Activated B cell treated with CpG ODN at 0.5 μM for 24 hours (primary cell): ENCODE results near the gene IZUMO4. TPM values are rescaled to one million over a fixed set of nuclear protein-coding genes. Genes with fewer than 3 reads are reported as not detected.
"Not testable (repeated sequence)": the region's sequence is repeated elsewhere in the genome, so short reads cannot be mapped to it uniquely, and the experiment has no call there.

Source experiments
- ATAC-seq: fragments of 200-7000 bp; cut with Tn5 transposase; one replicate; pipeline ENCODE4 v1.10.0; 2021; ENCODE audit warnings: low read depth, mild to moderate bottlenecking, moderate library complexity
- CTCF ChIA-PET: fragments of 350-600 bp; sonication (Branson Sonifier 250); formaldehyde crosslinking; loops from one replicate; lab custom pipeline; 2021; ENCODE audit warnings: antibody characterized with exemption; lab: Charles Lee
- POLR2A ChIA-PET: fragments of 350-600 bp; sonication (Branson Sonifier 250); formaldehyde crosslinking; loops from one replicate; lab custom pipeline; 2021; ENCODE audit warnings: antibody characterized with exemption; lab: Charles Lee
- DNase-seq: peaks from one replicate; pipeline ENCODE4 v3.0.0; 2022
- H3K27ac Mint-ChIP-seq: one replicate; pipeline ENCODE4 v1.8.0; 2020; ENCODE audit warnings: mixed read lengths
- H3K27me3 Mint-ChIP-seq: one replicate; pipeline ENCODE4 v1.8.0; 2021; ENCODE audit warnings: mixed read lengths
- H3K36me3 Mint-ChIP-seq: one replicate; pipeline ENCODE4 v1.8.0; 2021; ENCODE audit warnings: low read depth, mixed read lengths
- H3K4me1 Mint-ChIP-seq: one replicate; pipeline ENCODE4 v1.8.0; 2021; ENCODE audit warnings: mixed read lengths
- H3K4me3 Mint-ChIP-seq: one replicate; pipeline ENCODE4 v1.8.0; 2020; ENCODE audit warnings: mild to moderate bottlenecking, mixed read lengths
- H3K9me3 Mint-ChIP-seq: one replicate; pipeline ENCODE4 v1.8.0; 2020; ENCODE audit warnings: mixed read lengths
- intact Hi-C: fragments of 100-400 bp; cut with micrococcal nuclease; formaldehyde crosslinking; loops from one replicate; pipeline ENCODE4 v1.15.1; 2024
- total RNA-seq: library from RNA; stranded (reverse); gene quantifications from 2 replicates; pipeline ENCODE4 v1.2.3, GENCODE V29; 2022
- TF ChIP-seq, protein P1 (sequence below): fragments of 200-600 bp; IDR thresholded peaks from one replicate; pipeline ENCODE4 v1.8.0; 2022; ENCODE audit warnings: antibody characterized with exemption, mild to moderate bottlenecking

The IZUMO4 gene
- total RNA-seq, 1 donor from 2014 or later: 78.6 TPM

GRCh38 chr19:2087621-2088100 lies 9.1 kb upstream of the IZUMO4 start:
- ChIA-PET POLR2A (interaction anchor here (0.6 to 59.1 kb wide), 21 partner anchors 5 to 1724 kb away, joined by 3 to 2723 read pairs (median 4); partner anchors contain the start of genes AP3D1, GADD45B, IZUMO4 and MKNK2), CTCF (interaction anchor here (1.0 to 4.2 kb wide), 9 partner anchors 8 to 212 kb away, joined by 3 to 25 read pairs (median 4); partner anchors contain the start of gene MOB3A)
- DNase-seq (peak; percentile 73), ATAC-seq (peak; percentile 15)
- Mint-ChIP-seq H3K36me3 (peaks cover 44% of the 10 kb centered on the region), H3K4me1 (peaks cover 87% of the 10 kb centered on the region), H3K27me3 (no peaks in the 10 kb centered on the region), H3K27ac (peak overlapping the region; percentile 99), H3K9me3 (no peaks in the 10 kb centered on the region), H3K4me3 (peak overlapping the region; percentile 72)
- TF ChIP-seq, protein P1, sequence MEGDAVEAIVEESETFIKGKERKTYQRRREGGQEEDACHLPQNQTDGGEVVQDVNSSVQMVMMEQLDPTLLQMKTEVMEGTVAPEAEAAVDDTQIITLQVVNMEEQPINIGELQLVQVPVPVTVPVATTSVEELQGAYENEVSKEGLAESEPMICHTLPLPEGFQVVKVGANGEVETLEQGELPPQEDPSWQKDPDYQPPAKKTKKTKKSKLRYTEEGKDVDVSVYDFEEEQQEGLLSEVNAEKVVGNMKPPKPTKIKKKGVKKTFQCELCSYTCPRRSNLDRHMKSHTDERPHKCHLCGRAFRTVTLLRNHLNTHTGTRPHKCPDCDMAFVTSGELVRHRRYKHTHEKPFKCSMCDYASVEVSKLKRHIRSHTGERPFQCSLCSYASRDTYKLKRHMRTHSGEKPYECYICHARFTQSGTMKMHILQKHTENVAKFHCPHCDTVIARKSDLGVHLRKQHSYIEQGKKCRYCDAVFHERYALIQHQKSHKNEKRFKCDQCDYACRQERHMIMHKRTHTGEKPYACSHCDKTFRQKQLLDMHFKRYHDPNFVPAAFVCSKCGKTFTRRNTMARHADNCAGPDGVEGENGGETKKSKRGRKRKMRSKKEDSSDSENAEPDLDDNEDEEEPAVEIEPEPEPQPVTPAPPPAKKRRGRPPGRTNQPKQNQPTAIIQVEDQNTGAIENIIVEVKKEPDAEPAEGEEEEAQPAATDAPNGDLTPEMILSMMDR: no peak
- intact Hi-C loops: loop anchor here (1.0 to 10.0 kb wide), 5 partner anchors 9 to 1097 kb away; partner anchors contain the start of genes IZUMO4, KLF16, MOB3A and NCLN

DNA sequence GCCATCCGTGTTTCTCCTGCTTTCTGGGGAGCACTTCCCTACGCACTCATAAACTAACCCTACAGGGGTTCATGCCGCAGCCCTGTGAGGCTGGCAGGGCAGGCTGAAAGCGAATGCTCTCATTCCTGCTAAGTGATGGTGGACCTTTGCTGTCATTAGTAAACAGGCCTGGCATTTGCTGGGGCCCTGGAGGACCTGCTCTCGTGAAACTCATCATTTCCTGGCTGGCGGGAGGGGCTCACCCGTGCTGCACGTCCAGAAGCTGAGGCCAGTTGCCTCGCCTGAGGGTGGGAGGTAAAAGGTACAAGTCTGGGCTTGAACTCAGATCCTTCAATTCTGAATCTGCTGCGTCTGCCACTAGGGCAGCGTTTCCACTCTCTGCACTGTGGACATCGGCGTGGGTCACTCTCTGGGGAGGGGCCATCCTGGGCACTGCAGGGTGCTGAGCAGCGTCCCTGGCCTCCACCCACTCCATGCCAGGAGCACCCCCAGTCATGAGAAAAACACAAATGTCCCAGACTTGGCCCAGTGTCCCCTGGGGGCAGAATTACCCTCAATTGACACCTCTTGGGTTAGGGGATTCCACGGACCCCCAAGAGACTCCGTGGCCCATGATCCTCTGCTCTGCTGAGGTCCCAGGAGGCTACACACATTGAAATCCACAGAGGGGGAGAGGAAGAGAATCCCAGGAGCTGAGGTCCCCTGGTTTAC lies 7.6 kb upstream of the IZUMO4 start:
- POLR2A ChIA-PET: interaction anchor here (0.6 to 36.0 kb wide), 9 partner anchors 30 to 538 kb away, joined by 3 to 2723 read pairs (median 4); partner anchors contain the start of genes AP3D1, BTBD2 and MKNK2

GRCh38 chr19:2089727-2090053 lies 7.0 kb upstream of the IZUMO4 start:
- DNase-seq (no peak), ATAC-seq (peak; percentile 7)
- H3K4me3 Mint-ChIP-seq: peak overlapping the region; percentile 73
- intact Hi-C loops: loop anchor here (1.0 to 10.0 kb wide), 9 partner anchors 28 to 1095 kb away; partner anchors contain the start of genes KLF16 and NCLN
- H3K36me3 Mint-ChIP-seq: peaks cover 43% of the 10 kb centered on the region
- no peaks in the 10 kb centered on the region for H3K27me3 Mint-ChIP-seq
- ChIA-PET CTCF (interaction anchor here (0.6 to 4.2 kb wide), 4 partner anchors 20 to 532 kb away, joined by 3 to 25 read pairs (median 9); no protein-coding TSS in a partner anchor), POLR2A (interaction anchor here (0.7 to 36.0 kb wide), 14 partner anchors 31 to 696 kb away, joined by 3 to 2723 read pairs (median 4); partner anchors contain the start of genes AP3D1, BTBD2, MKNK2 and THOP1)
- H3K27ac Mint-ChIP-seq: peak overlapping the region; percentile 99
- TF ChIP-seq, protein P1: no peak
- H3K4me1 Mint-ChIP-seq: peaks cover 91% of the 10 kb centered on the region
- no peaks in the 10 kb centered on the region for H3K9me3 Mint-ChIP-seq

More for the DNA sequence above, 7.6 kb upstream of the IZUMO4 start:
- DNase-seq (peak; percentile 75), ATAC-seq (peak; percentile 22)
- Mint-ChIP-seq H3K27me3 (no peaks in the 10 kb centered on the region), H3K9me3 (no peaks in the 10 kb centered on the region), H3K4me1 (peaks cover 86% of the 10 kb centered on the region), H3K4me3 (peak overlapping the region; percentile 73), H3K36me3 (peaks cover 42% of the 10 kb centered on the region), H3K27ac (peak overlapping the region; percentile 99)
- CTCF ChIA-PET: interaction anchor here (0.6 to 4.2 kb wide), 4 partner anchors 19 to 533 kb away, joined by 3 to 25 read pairs (median 9); no protein-coding TSS in a partner anchor
- TF ChIP-seq, protein P1: no peak
- intact Hi-C loops: loop anchor here (5.0 to 10.0 kb wide), 4 partner anchors 78 to 1096 kb away; partner anchors contain the start of genes KLF16 and NCLN

DNA sequence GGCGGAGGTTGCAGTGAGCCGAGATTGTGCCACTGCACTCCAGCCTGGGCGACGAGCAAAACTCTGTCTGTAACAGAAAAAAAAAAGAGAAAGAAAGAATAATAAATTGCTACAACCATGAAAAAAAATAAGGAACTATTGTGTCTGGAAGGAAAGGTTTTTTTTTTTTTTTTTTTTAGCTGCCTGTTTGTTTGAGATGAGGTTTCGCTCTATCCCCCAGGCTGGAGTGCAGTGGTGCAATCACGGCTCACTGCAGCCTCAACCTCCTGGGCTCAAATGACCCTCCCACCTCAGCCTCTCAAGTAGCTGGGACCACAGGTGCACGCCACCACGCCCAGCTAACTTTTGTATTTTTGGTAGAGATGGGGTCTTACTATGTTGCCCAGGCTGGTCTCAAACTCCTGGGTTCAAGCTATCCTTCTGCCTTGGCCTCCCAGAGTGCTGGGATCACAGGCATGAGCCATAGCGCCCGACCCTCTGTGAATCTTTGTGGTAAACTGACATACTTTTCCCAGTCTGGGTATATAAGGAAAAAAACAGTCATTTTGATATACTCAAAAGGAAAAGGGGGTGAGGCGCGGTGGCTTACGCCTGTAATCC lies 4.7 kb upstream of the IZUMO4 start:
- H3K4me1 Mint-ChIP-seq: peaks cover 75% of the 10 kb centered on the region
- intact Hi-C loops: loop anchor here (10.0 kb wide), 1 partner anchor 223 kb away; no protein-coding TSS in a partner anchor
- CTCF ChIA-PET: interaction anchor here (1.1 to 1.3 kb wide), 3 partner anchors 23 to 266 kb away, joined by 3 to 4 read pairs (median 4); no protein-coding TSS in a partner anchor
- not testable (repeated sequence) for ATAC-seq, H3K27me3 Mint-ChIP-seq, DNase-seq, H3K9me3 Mint-ChIP-seq
- H3K27ac Mint-ChIP-seq: peak overlapping the region; percentile 95
- POLR2A ChIA-PET: interaction anchor here (0.6 to 36.0 kb wide), 16 partner anchors 33 to 612 kb away, joined by 3 to 2723 read pairs (median 5); partner anchors contain the start of genes LSM7 and MKNK2
- peaks cover 48% of the 10 kb centered on the region for H3K36me3 Mint-ChIP-seq
- peak overlapping the region; percentile 93 for H3K4me3 Mint-ChIP-seq

DNA sequence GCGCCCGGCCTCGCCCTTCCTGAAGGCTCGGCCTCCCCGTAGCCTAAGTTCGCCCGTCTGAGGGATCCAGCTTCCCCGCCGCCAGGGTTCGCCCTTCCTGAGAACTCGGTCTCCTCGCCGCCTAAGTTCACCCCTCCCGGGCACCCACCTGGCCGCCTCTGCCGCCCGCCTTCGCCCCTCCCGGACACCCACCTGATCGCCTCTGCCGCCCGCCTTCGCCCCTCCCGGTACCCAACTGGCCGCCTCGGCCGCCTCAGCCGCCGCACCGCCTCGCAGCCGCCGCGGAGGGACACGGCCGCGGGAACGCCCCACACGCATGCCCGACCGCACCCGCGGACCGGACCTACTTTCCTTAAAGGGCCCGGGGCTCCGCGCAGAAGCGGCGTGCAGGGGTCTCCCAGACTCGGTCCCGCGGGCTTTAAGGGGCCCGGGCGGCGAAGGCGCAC lies 658 bp upstream of the IZUMO4 start, which contains the start of gene MOB3A:
Gene MOB3A, minus strand, starts transcription at position 293 of the 446 bp plus-strand sequence. CDS start 17,766 bp downstream, outside the sequence.
- H3K9me3 Mint-ChIP-seq: no peaks in the 10 kb centered on the region
- peak; percentile 36 for ATAC-seq

More for the DNA sequence above, 658 bp upstream of the IZUMO4 start, which contains the start of gene MOB3A:
- CTCF ChIA-PET: interaction anchor here (0.8 to 2.8 kb wide), 6 partner anchors 8 to 166 kb away, joined by 3 to 12 read pairs (median 4); no protein-coding TSS in a partner anchor
- peaks cover 49% of the 10 kb centered on the region for H3K36me3 Mint-ChIP-seq
- peak within 1 kb of the TSS; percentile 95 for H3K27ac Mint-ChIP-seq
- POLR2A ChIA-PET: interaction anchor here (0.5 to 36.0 kb wide), 8 partner anchors 37 to 526 kb away, joined by 3 to 2723 read pairs (median 6); partner anchors contain the start of genes BTBD2 and MKNK2
- H3K4me1 Mint-ChIP-seq: peaks cover 43% of the 10 kb centered on the region
- no peaks in the 10 kb centered on the region for H3K27me3 Mint-ChIP-seq
- intact Hi-C loops: loop anchor here (1.0 to 10.0 kb wide), 12 partner anchors 9 to 331 kb away; partner anchors contain the start of genes ADAT3, AP3D1, MKNK2 and SCAMP4
- TF ChIP-seq, protein P1: no peak
- no peak for DNase-seq
- H3K4me3 Mint-ChIP-seq: peak within 1 kb of the TSS; percentile 93
